Transverse colon (tissue), 4 donors: Measurements from ENCODE around the gene EYA2. TPM values are rescaled to one million over a fixed set of nuclear protein-coding genes. Genes with fewer than 3 reads are reported as not detected.

Experiments
- DNase-seq: peaks from one replicate; pipeline ENCODE4 v3.0.0-alpha.2; 2019
- H3K27ac ChIP-seq, 4 donors: fragments of 200-600 bp; sonication (generic); 2 replicates each; pipeline ENCODE4 v1.5.1; 2016 to 2018; ENCODE audit warnings: inconsistent platforms in 4 of 4
- H3K27me3 ChIP-seq: fragments of 200-600 bp; sonication (generic); 2 replicates; pipeline ENCODE4 v1.5.1; 2017; ENCODE audit warnings: inconsistent platforms
- H3K36me3 ChIP-seq, 4 donors: fragments of 200-600 bp; sonication (generic); 2 replicates each; pipeline ENCODE4 v1.5.1; 2017 to 2019; ENCODE audit warnings: inconsistent platforms in 4 of 4
- H3K4me1 ChIP-seq, 4 donors: fragments of 200-600 bp; sonication (generic); 2 replicates each; pipeline ENCODE4 v1.5.1; 2017 to 2020; ENCODE audit warnings: inconsistent platforms in 4 of 4
- H3K4me3 ChIP-seq, 4 donors: fragments of 200-600 bp; sonication (generic); 1 replicate in 1 of 4; 2 replicates in 3 of 4; pipeline versions ENCODE4 v1.5.1 to v1.6.1; 2017 to 2019; ENCODE audit warnings: inconsistent platforms in 4 of 4
- H3K9me3 ChIP-seq, 2 donors: fragments of 200-600 bp; sonication (generic); 2 replicates each; pipeline ENCODE4 v1.5.1; 2017 to 2019; ENCODE audit warnings: inconsistent platforms in 2 of 2
- EP300 ChIP-seq: sonication (generic); formaldehyde crosslinking; IDR thresholded peaks from one replicate; pipeline ENCODE4 v1.6.1; 2017; ENCODE audit warnings: antibody characterized with exemption, low read depth
- POLR2A ChIP-seq: fragments of 450-650 bp; IDR thresholded peaks from one replicate; pipeline ENCODE4 v1.6.1; 2016; ENCODE audit warnings: antibody characterized with exemption, mild to moderate bottlenecking, moderate library complexity
- POLR2AphosphoS5 ChIP-seq, 3 donors: sonication (generic); formaldehyde crosslinking; IDR thresholded peaks; one replicate each; pipeline ENCODE4 v1.6.1; 2016; ENCODE audit warnings: antibody characterized with exemption in 3 of 3
- WGBS, 2 donors: methylation state at CpG; one replicate each; pipeline ENCODE4 v1.1.5; 2018; ENCODE audit warnings: low coverage in 1 of 2; 5-methylcytosine and 5-hydroxymethylcytosine counted together
- in situ Hi-C, 4 donors: fragments of 200-750 bp; cut with MboI; loops; one replicate each; pipeline versions ENCODE4 v1.15.0 to v1.15.1; 2017; ENCODE audit warnings: low sequenced_read_pairs in 3 of 4, low pct_ligation_motif_present in 1 of 4, low pct_unique_long_range_greater_than_20kb in 1 of 4
- intact Hi-C: fragments of 100-400 bp; cut with DNase I; formaldehyde crosslinking; loops from one replicate; pipeline ENCODE4 v1.15.1; 2023; ENCODE audit warnings: low total_unique reads
- total RNA-seq, 4 donors: library from RNA; depleted of rRNA; stranded (reverse); fragments of >200 nt; gene quantifications; one replicate each; pipeline ENCODE4 v1.1.0, GENCODE V29; 2016
- TF ChIP-seq, protein P1 (sequence below), 5 experiments: fragments of 200-600 bp in 3 of 5; fragments of 450-650 bp in 2 of 5; sonication (generic) in 3 of 5; IDR thresholded peaks; 1 replicate in 2 of 5; 2 replicates in 3 of 5; pipeline ENCODE4 v1.5.1; 2016 to 2017; ENCODE audit warnings: antibody characterized with exemption in 5 of 5, inconsistent platforms in 3 of 5, mild to moderate bottlenecking in 2 of 5, moderate library complexity in 1 of 5

The EYA2 gene
- total RNA-seq, 4 donors from 2014 or later: 4.5 to 17.5 (median 10.9) TPM

DNA sequence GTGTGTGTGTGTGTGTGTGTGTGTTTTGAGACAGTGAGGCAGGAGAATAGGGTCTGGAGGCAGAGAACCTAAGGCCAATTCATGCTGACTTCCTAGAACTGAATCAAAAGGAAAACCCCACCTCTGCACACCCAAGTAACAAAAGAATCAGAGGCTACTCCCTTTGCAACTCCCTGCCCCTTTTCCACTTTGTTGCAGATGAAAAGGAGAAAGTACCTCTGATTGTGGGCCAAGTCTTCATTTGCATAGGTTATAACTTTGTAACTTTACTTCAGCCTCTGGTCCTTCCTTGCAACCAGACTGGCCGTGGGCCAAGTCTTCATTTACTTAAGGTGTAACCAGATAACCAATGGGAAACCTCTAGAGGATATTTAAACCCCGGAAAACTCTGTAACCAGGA, 168.8 kb downstream of the EYA2 start:
- WGBS, 2 donors: 17 to 31% methylated on average over 1 to 2 of the region's 2 CpGs
- TF ChIP-seq, protein P1, sequence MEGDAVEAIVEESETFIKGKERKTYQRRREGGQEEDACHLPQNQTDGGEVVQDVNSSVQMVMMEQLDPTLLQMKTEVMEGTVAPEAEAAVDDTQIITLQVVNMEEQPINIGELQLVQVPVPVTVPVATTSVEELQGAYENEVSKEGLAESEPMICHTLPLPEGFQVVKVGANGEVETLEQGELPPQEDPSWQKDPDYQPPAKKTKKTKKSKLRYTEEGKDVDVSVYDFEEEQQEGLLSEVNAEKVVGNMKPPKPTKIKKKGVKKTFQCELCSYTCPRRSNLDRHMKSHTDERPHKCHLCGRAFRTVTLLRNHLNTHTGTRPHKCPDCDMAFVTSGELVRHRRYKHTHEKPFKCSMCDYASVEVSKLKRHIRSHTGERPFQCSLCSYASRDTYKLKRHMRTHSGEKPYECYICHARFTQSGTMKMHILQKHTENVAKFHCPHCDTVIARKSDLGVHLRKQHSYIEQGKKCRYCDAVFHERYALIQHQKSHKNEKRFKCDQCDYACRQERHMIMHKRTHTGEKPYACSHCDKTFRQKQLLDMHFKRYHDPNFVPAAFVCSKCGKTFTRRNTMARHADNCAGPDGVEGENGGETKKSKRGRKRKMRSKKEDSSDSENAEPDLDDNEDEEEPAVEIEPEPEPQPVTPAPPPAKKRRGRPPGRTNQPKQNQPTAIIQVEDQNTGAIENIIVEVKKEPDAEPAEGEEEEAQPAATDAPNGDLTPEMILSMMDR (IDR thresholded peaks at IDR 0.05): no peak
- TF ChIP-seq POLR2AphosphoS5 (IDR thresholded peaks at IDR 0.05) (peak in 1 of 3 donors; percentile 36), EP300 (no peak)
- H3K4me1 ChIP-seq: peaks cover 0 to 16% (median 5%) of the 10 kb centered on the region in 4 donors

DNA sequence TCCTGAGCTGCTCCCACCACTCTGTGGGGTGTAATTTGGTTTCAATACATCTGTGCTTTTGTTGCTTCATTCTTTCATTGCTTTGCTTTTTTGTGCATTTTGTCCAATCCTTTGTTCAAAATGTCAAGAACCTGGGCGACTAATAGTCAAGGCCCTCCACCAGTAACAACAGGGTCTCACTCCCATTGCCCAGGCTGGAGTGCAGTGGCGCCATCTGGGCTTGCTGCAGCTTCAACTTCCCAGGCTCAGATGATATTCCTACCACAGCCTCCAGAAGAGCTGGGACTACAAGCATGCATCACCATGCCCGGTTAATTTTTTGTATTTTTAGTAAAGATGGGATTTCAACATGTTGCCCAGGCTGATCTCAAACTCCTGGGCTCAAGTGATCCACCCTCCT, 169.2 kb downstream of the EYA2 start:
- H3K27me3 ChIP-seq: no peaks in the 10 kb centered on the region
- WGBS, 2 donors: 40 to 63% methylated on average over 1 to 3 of the region's 3 CpGs
- peaks cover 0 to 16% (median 5%) of the 10 kb centered on the region in 4 donors for H3K4me1 ChIP-seq
- peaks cover 14 to 17% of the 10 kb centered on the region in 2 donors for H3K9me3 ChIP-seq
- intact Hi-C loops: no loop called here
- no peak overlapping the region for H3K4me3 ChIP-seq
- in situ Hi-C loops: no loop called here
- peaks cover 0 to 8% (median 0%) of the 10 kb centered on the region in 4 donors for H3K36me3 ChIP-seq
- TF ChIP-seq, protein P1 (IDR thresholded peaks at IDR 0.05): no peak
- TF ChIP-seq POLR2AphosphoS5 (IDR thresholded peaks at IDR 0.05) (no peak), EP300 (no peak), POLR2A (no peak)
- DNase-seq: no peak
- peak overlapping the region in 1 of 4 donors; percentile 44 for H3K27ac ChIP-seq

More for the DNA sequence above, 168.8 kb downstream of the EYA2 start:
- peak overlapping the region in 3 of 4 donors; percentile 37 to 44 (median 38) for H3K27ac ChIP-seq
- no peak overlapping the region for H3K4me3 ChIP-seq
- peaks cover 10 to 13% of the 10 kb centered on the region in 2 donors for H3K9me3 ChIP-seq
- DNase-seq: peak; percentile 87
- no peaks in the 10 kb centered on the region for H3K27me3 ChIP-seq
- peaks cover 0 to 4% (median 0%) of the 10 kb centered on the region in 4 donors for H3K36me3 ChIP-seq
- in situ Hi-C loops (no loop called here), intact Hi-C loops (no loop called here)

DNA sequence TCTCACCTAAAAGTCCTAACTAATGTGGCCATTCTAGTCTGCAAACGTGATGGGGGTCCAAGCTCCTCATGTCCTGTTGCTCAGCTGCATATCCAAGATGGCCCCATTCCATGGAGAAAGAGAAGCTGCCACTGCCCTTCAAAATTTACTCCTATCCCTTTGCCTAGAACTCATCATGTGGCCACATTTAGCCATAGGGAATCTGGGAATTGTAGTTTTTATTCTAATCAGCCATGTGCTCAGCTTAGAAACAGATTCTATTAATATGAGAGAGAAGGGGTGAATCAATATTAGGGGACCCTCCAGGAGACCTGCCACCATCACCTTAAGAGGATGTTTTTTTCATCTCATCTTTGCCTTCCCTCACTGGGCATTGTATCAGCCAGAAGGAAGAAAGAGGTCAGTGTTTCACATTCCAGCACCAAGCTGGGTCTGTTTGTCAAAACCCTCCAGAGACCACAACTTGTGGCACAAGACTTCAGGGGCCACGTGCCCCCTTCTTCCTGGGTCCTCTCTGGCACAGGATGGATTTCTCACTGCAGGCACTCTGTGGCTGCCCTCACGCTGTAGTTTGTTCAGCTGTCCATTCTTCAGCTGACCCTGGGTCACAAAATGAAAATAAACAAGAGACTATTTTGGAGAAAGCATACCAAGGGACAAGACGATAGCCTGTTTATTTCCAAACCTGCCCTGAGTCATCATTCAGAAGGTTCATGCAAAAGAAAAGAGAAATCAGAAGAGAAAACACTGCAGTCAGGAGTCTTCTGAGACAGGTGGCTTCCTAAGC, 172.0 kb downstream of the EYA2 start:
- Histone ChIP-seq H3K36me3 (peaks cover 0 to 8% (median 0%) of the 10 kb centered on the region in 4 donors), H3K9me3 (peaks cover 15 to 21% of the 10 kb centered on the region in 2 donors), H3K27ac (no peak overlapping the region), H3K27me3 (no peaks in the 10 kb centered on the region), H3K4me3 (no peak overlapping the region), H3K4me1 (peaks cover 0 to 16% (median 5%) of the 10 kb centered on the region in 4 donors)
- 55 to 58% methylated on average over 3 to 4 of the region's 4 CpGs for whole genome bisulfite sequencing, 2 donors
- TF ChIP-seq EP300: no peak
- no peak for TF ChIP-seq POLR2A
- TF ChIP-seq POLR2AphosphoS5 (IDR thresholded peaks at IDR 0.05): no peak
- TF ChIP-seq, protein P1 (IDR thresholded peaks at IDR 0.05): no peak
- intact Hi-C loops: no loop called here
- in situ Hi-C loops: no loop called here
- no peak for DNase-seq

DNA sequence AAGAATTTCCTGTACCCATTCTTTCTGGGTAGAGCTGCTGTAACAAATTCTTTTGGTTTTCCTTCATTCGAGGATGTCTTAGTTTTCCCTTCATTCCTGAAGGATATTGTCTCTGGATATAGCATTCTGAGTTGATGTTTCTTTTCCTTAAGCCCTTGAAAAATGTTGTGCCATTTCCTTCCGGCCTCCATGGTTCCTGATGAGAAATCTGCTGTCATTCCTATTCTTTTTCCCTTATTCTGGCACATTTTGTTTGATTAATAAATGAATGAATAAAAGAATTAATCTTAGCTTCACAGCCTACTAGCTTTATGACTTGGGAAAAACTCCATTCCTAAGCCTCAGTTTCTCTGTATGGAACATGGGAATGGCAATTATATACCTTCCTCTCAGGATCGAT, 173.1 kb downstream of the EYA2 start:
- Histone ChIP-seq H3K4me1 (peaks cover 0 to 9% (median 3%) of the 10 kb centered on the region in 4 donors), H3K36me3 (peaks cover 0 to 8% (median 0%) of the 10 kb centered on the region in 4 donors), H3K4me3 (no peak overlapping the region), H3K27ac (no peak overlapping the region), H3K27me3 (no peaks in the 10 kb centered on the region), H3K9me3 (peaks cover 15 to 21% of the 10 kb centered on the region in 2 donors)
- TF ChIP-seq, protein P1 (IDR thresholded peaks at IDR 0.05): no peak
- TF ChIP-seq POLR2AphosphoS5 (IDR thresholded peaks at IDR 0.05) (no peak), POLR2A (no peak), EP300 (no peak)
- 77 to 83% methylated on average over 2 to 3 of the region's 3 CpGs for WGBS, 2 donors
- in situ Hi-C loops (no loop called here), intact Hi-C loops (no loop called here)
- no peak for DNase-seq
